H1 (cell line): ENCODE results near the gene CAMTA2. TPM values are rescaled to one million over a fixed set of nuclear protein-coding genes. Genes with fewer than 3 reads are reported as not detected.

Experiments
- ATF3 ChIP-seq: IDR thresholded peaks from 2 replicates; pipeline ENCODE4 v1.6.1; 2011; ENCODE audit warnings: low read depth, mild to moderate bottlenecking, low read length; ENCODE audit not compliant: insufficient read depth
- CBX8 ChIP-seq: fragments of 300-800, 300-1000 bp; sonication (generic); IDR thresholded peaks from 2 replicates; pipeline ENCODE4 v1.7.1; 2016; ENCODE audit warnings: low read depth, low read length, borderline replicate concordance
- GABPA ChIP-seq: IDR thresholded peaks from 2 replicates; pipeline ENCODE4 v1.6.1; 2011; ENCODE audit warnings: mild to moderate bottlenecking, low read length, moderate library complexity, borderline replicate concordance; ENCODE audit not compliant: insufficient read depth
- polyA plus RNA-seq, 7 experiments: library from polyadenylated mRNA; depleted of rRNA in 3 of 7; stranded (reverse) in 5 of 7; unstranded in 2 of 7; fragments of >200 nt in 5 of 7; fragments of 200-250 nt in 2 of 7; gene quantifications; 1 replicate in 5 of 7; 2 replicates in 1 of 7; 4 replicates in 1 of 7; pipeline versions ENCODE4 v1.2.1 to v1.2.3, GENCODE V29; 2011 to 2013; ENCODE audit warnings: missing spikeins in 2 of 7, mixed read lengths in 2 of 7
- total RNA-seq: library from RNA; stranded (reverse); fragmentation: NEBNext Ultra II Directional; extraction: Animal tissue kit (Norgen Biotek cat#: 25700); gene quantifications from 2 replicates; pipeline ENCODE4 v1.2.1, GENCODE V29; 2021

Gene CAMTA2
- total and polyA plus RNA-seq, 2 of the 8 experiments (the other 6 are each of a cell fraction or from before 2014, with no cell fraction given): 5.5 to 12.0 TPM

GRCh38 chr17:4953451-4953961 lies 34.0 kb downstream of the CAMTA2 start (continued):
- TF ChIP-seq CBX8 (no peak), GABPA (no peak), ATF3 (no peak)
